ENCODE data around the gene ZSWIM6.

ZSWIM6 gene

GRCh38 chr5:61298580-61298979 is 33.5 kb upstream of the ZSWIM6 start:
- Histone ChIP-seq H3K4me3 (no peak overlapping the region), H3K27ac (no peak overlapping the region)
- DNase-seq (ENCODE audit: low spot score) = no peak
- TF ChIP-seq CTCF (IDR thresholded peaks at IDR 0.05) = no peak

DNA sequence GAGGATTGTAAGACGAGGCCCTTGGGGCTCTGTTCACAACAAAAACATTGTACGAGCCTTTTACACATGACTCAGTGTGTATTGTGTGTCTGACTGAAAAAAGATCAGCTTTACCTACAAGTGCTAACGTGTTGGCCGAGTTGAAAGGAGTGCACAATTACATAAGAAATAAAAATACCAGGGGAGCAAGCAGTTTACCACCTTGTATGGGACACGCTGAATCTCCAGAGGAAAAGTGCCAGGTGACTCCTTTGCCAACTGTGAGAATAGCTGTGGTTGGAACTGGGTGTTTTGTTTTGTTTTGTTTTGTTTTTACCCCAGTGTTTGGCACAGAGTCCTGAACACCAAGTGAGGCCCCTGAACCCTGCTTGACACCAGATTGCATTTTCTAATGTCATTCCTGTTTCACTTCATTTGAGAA is 32.8 kb upstream of the ZSWIM6 start:
- H3K27ac ChIP-seq = no peak overlapping the region
- TF ChIP-seq CTCF (IDR thresholded peaks at IDR 0.05) = no peak
- no peak overlapping the region for H3K4me3 ChIP-seq
- no peak for DNase-seq (ENCODE audit: low spot score)

GRCh38 chr5:61301341-61302199 is 30.5 kb upstream of the ZSWIM6 start:
- Histone ChIP-seq H3K27ac (peak overlapping the region; percentile 61 to 79), H3K4me3 (no peak overlapping the region)
- DNase-seq (ENCODE audit: low spot score) = peak; percentile 93
- peak; percentile 8 for TF ChIP-seq CTCF (IDR thresholded peaks at IDR 0.05)

DNA sequence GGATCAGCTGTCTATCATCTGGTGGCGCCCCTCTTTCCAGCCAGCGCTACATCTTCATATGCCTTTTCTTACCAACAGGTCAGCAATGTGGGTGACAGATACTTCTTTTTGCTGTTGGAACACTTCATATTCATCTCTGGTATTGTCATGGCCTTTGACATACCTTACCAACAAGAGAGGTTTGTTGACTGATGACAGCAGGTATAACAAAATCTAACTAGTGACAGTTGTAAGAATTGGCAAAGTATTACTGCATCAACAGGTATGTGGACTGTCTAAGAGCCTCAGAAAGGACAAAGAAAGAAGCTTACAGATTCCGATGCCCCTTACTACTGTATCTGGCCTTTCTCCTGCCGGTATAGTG is 29.9 kb upstream of the ZSWIM6 start:
- no peak for DNase-seq (ENCODE audit: low spot score)
- Histone ChIP-seq H3K27ac (peak overlapping the region; percentile 61 to 79), H3K4me3 (no peak overlapping the region)
- TF ChIP-seq CTCF (IDR thresholded peaks at IDR 0.05) = no peak

DNA sequence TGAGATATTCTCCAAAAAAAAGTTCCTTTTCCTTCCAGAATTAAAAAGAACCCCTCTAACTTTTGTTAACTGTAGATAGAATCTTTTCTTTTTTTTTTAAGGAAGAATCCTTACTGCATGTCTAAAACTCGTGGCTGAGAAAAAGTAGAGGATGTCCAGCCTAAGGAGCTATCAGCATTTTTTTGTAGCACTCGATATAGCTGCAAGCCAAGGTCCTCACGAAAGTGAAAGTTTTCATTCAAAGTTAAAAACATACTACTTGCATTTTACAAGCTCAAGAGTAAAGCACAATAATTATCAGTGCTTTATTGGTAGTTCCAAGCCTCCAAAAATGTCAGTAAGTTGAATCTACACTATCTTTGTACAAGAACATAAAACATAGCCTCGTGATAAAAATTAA is 28.7 kb upstream of the ZSWIM6 start:
- Histone ChIP-seq H3K27ac (peak overlapping the region in 1 of 2 donors; percentile 5), H3K4me3 (peak overlapping the region; percentile 19)
- DNase-seq (ENCODE audit: low spot score) = no peak
- TF ChIP-seq CTCF (IDR thresholded peaks at IDR 0.05) = no peak

DNA sequence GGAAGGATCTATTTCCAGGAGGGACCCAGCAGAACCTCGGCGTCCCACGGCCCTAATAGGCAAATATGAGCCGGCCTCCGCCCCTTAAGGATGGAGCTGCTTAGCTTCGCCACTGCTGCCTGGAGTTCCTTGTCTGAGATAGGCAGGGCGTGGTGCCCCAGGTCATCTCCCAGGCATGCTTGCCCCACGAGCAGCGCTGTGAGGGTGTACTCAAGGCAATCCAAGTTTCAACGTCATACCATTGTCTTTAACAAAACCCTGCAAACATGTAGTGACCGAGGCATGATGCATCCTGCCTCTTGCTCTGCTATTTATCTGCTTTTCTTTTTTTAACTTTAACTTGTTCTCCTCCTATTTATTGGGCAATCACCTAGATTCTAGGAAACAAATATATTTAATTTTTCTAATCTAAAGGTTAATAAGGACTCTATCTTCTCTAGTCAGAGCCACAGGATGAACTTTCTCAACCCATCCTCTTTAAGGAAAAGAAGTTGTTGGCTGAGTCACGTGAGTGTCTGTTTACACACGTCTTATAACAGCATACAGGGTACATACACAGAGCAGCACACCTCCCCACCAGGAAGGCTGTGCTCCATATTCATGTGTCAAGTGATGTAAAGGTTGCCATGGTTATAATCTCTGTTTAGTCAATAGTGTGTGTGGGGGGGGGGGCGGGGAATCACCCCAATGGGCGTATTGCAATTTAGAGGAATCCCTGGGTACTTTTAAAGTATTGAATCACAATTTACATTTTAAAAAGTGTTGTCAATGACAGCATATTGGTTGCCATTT is 27.3 kb upstream of the ZSWIM6 start:
- no peak overlapping the region for H3K4me3 ChIP-seq
- no peak overlapping the region for H3K27ac ChIP-seq
- TF ChIP-seq CTCF (IDR thresholded peaks at IDR 0.05) = no peak
- no peak for DNase-seq (ENCODE audit: low spot score)
